PC-3 (cell line): Measurements from ENCODE around the gene LRRFIP2.

Source experiments
- CTCF ChIP-seq: fragments of 300-600 bp; sonication (generic); conservative IDR thresholded peaks from 2 replicates; pipeline ENCODE4 v1.5.1; 2017; ENCODE audit warnings: antibody characterized with exemption, low read depth, mild to moderate bottlenecking, low read length
- EZH2 ChIP-seq: fragments of 300-600 bp; sonication (generic); IDR thresholded peaks from one replicate; pipeline ENCODE4 v1.6.1; 2017; ENCODE audit warnings: antibody characterized with exemption, mild to moderate bottlenecking, low read length; ENCODE audit not compliant: unreplicated experiment

- TF ChIP-seq CTCF (no peak), EZH2 (no peak)
Observed at GRCh38 chr3:37096288-37096687, 78.1 kb downstream of the LRRFIP2 start.
